Mesenchymal stem cell (in vitro differentiated cells and primary cell): ENCODE measurements around the gene ZFP92.
A peak's percentile ranks its signal among the peaks of the same experiment; 100 is the strongest.

ENCODE experiments used
- DNase-seq: peaks from one replicate; pipeline ENCODE4 v3.0.0-alpha.2; 2013
- H2AFZ ChIP-seq: one replicate; pipeline ENCODE4 v1.6.1; 2013; ENCODE audit warnings: low read depth, mild to moderate bottlenecking, control low read depth, inconsistent platforms, low read length, moderate library complexity
- H2AK5ac ChIP-seq: 2 replicates; pipeline ENCODE4 v1.6.1; 2013; ENCODE audit warnings: low read length, moderate library complexity, mild to moderate bottlenecking, inconsistent platforms; ENCODE audit not compliant: severe bottlenecking
- H2BK120ac ChIP-seq: one replicate; pipeline ENCODE4 v1.6.1; 2013; ENCODE audit warnings: low read depth, mild to moderate bottlenecking, inconsistent platforms, low read length, moderate library complexity
- H2BK12ac ChIP-seq, 2 experiments: one replicate each; pipeline ENCODE4 v1.6.1; 2013; ENCODE audit warnings: inconsistent platforms in 2 of 2, low read length in 2 of 2, mild to moderate bottlenecking in 2 of 2, moderate library complexity in 2 of 2, control low read depth in 1 of 2
- H2BK15ac ChIP-seq: one replicate; pipeline ENCODE4 v1.6.1; 2013; ENCODE audit warnings: mild to moderate bottlenecking, low read depth, inconsistent platforms; ENCODE audit not compliant: poor library complexity, severe bottlenecking
- H2BK5ac ChIP-seq: 2 replicates; pipeline ENCODE4 v1.6.1; 2013; ENCODE audit warnings: low read depth, mild to moderate bottlenecking, low read length, control low read depth, inconsistent platforms; ENCODE audit not compliant: poor library complexity, severe bottlenecking
- H3K14ac ChIP-seq, 2 experiments: one replicate each; pipeline ENCODE4 v1.6.1; 2013; ENCODE audit warnings: inconsistent platforms in 2 of 2, low read length in 2 of 2, control low read depth in 1 of 2, mild to moderate bottlenecking in 1 of 2, moderate library complexity in 1 of 2
- H3K18ac ChIP-seq, 2 experiments: one replicate each; pipeline ENCODE4 v1.6.1; 2013; ENCODE audit warnings: inconsistent platforms in 2 of 2, low read length in 2 of 2, control low read depth in 1 of 2, low read depth in 1 of 2, mild to moderate bottlenecking in 1 of 2
- H3K23ac ChIP-seq, 2 experiments: one replicate each; pipeline ENCODE4 v1.6.1; 2013; ENCODE audit warnings: inconsistent platforms in 2 of 2, low read length in 2 of 2, mild to moderate bottlenecking in 2 of 2, moderate library complexity in 2 of 2, control low read depth in 1 of 2
- H3K27ac ChIP-seq: 2 replicates; pipeline ENCODE4 v1.5.1; 2013; ENCODE audit warnings: mild to moderate bottlenecking, moderate library complexity, low read length, control low read depth, inconsistent platforms; ENCODE audit not compliant: poor library complexity, severe bottlenecking
- H3K27me3 ChIP-seq, 2 experiments: 2 replicates each; pipeline versions ENCODE4 v1.6.1 to v1.7.0; 2013; ENCODE audit warnings: low read length in 2 of 2, mild to moderate bottlenecking in 2 of 2, moderate library complexity in 2 of 2, control low read depth in 1 of 2, inconsistent platforms in 1 of 2; ENCODE audit not compliant: control insufficient read depth in 1 of 2, insufficient read depth in 1 of 2
- H3K36me3 ChIP-seq, 2 experiments: 2 replicates each; pipeline versions ENCODE4 v1.6.1 to v1.7.0; 2013; ENCODE audit warnings: low read length in 2 of 2, control low read depth in 1 of 2, inconsistent platforms in 1 of 2, low read depth in 1 of 2, mild to moderate bottlenecking in 1 of 2; ENCODE audit not compliant: insufficient read depth in 2 of 2, control insufficient read depth in 1 of 2
- H3K4ac ChIP-seq, 2 experiments: one replicate each; pipeline ENCODE4 v1.6.1; 2013; ENCODE audit warnings: inconsistent platforms in 2 of 2, low read length in 2 of 2, mild to moderate bottlenecking in 2 of 2, moderate library complexity in 2 of 2, control low read depth in 1 of 2, low read depth in 1 of 2
- H3K4me1 ChIP-seq: 2 replicates; pipeline ENCODE4 v1.6.1; 2013; ENCODE audit warnings: low read depth, low read length, control low read depth; ENCODE audit not compliant: control insufficient read depth, insufficient read depth
- H3K4me2 ChIP-seq: 2 replicates; pipeline ENCODE4 v1.6.1; 2013; ENCODE audit warnings: low read length, mild to moderate bottlenecking, inconsistent platforms; ENCODE audit not compliant: poor library complexity, severe bottlenecking
- H3K4me3 ChIP-seq, 2 experiments: 2 replicates each; pipeline versions ENCODE4 v1.5.1 to v1.7.0; 2013; ENCODE audit warnings: low read length in 2 of 2, mild to moderate bottlenecking in 2 of 2, control low read depth in 1 of 2, low read depth in 1 of 2; ENCODE audit not compliant: insufficient read depth in 1 of 2
- H3K79me1 ChIP-seq: replicated peaks from 2 replicates; pipeline ENCODE4 v1.6.1; 2013; ENCODE audit warnings: mild to moderate bottlenecking, control low read depth, low read length, inconsistent platforms; ENCODE audit not compliant: poor library complexity, severe bottlenecking
- H3K9ac ChIP-seq: 2 replicates; pipeline ENCODE4 v1.7.0; 2013; ENCODE audit warnings: mild to moderate bottlenecking, low read length, moderate library complexity
- H3K9me3 ChIP-seq: 2 replicates; pipeline ENCODE4 v1.7.0; 2013; ENCODE audit warnings: mild to moderate bottlenecking, low read length; ENCODE audit not compliant: control insufficient read depth
- H4K8ac ChIP-seq: one replicate; pipeline ENCODE4 v1.6.1; 2013; ENCODE audit warnings: inconsistent platforms, mild to moderate bottlenecking, low read length, moderate library complexity
- H4K91ac ChIP-seq: one replicate; pipeline ENCODE4 v1.6.1; 2013; ENCODE audit warnings: mild to moderate bottlenecking, low read length, inconsistent platforms
- WGBS: methylation state at CpG from one replicate; pipeline ENCODE4 v1.1.7; 2013; ENCODE audit warnings: mixed read lengths; 5-methylcytosine and 5-hydroxymethylcytosine counted together

Gene ZFP92

DNA sequence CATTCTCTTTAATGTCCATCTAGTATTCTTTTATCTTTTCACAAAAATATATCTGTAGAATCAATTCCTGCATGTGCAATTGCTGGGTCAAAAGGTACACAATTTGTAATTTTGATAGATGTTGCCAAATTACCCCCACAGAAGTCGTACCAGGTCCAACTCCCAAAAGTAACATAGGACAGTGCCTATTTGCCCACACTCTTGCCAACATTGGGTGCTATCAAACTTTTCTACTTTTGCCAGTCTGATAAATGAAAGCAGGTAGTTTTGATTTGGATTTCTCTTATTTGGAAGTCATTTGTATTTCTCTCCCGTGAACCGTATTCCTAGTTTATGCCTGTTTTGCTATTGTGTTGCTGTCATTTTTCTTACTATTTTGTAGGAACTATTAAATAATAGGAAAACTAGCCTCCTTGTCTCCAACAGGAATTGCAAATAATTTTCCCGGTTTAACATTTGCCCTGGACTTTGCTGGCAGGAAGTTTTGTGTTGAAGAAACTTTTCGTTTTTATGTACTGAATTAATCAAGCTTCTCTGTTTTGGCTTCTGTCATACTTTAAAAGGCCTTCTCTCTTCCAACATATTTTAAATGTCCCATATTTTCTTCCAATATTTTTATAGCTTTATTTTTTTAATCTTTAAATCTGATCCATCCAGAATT is 44.3 kb upstream of the ZFP92 start:
- Histone ChIP-seq H2BK15ac (no peak overlapping the region), H3K27me3 (peaks cover 0 to 23% of the 10 kb centered on the region in 2 experiments), H3K27ac (no peak overlapping the region), H3K18ac (no peak overlapping the region), H3K4me3 (no peak overlapping the region), H4K8ac (no peak overlapping the region), H2BK5ac (no peak overlapping the region), H3K9ac (no peak overlapping the region), H3K79me1 (no peaks in the 10 kb centered on the region), H2BK12ac (no peak overlapping the region), H3K9me3 (no peaks in the 10 kb centered on the region), H3K4ac (no peak overlapping the region), H3K36me3 (no peaks in the 10 kb centered on the region), H2BK120ac (no peak overlapping the region), H3K4me1 (no peaks in the 10 kb centered on the region), H4K91ac (no peak overlapping the region), H2AFZ (no peak overlapping the region), H2AK5ac (no peak overlapping the region), H3K4me2 (no peak overlapping the region), H3K23ac (no peak overlapping the region), H3K14ac (no peak overlapping the region)
- DNase-seq, result no peak
- WGBS, result no CpG with 5 or more reads among the region's 5 CpGs

DNA sequence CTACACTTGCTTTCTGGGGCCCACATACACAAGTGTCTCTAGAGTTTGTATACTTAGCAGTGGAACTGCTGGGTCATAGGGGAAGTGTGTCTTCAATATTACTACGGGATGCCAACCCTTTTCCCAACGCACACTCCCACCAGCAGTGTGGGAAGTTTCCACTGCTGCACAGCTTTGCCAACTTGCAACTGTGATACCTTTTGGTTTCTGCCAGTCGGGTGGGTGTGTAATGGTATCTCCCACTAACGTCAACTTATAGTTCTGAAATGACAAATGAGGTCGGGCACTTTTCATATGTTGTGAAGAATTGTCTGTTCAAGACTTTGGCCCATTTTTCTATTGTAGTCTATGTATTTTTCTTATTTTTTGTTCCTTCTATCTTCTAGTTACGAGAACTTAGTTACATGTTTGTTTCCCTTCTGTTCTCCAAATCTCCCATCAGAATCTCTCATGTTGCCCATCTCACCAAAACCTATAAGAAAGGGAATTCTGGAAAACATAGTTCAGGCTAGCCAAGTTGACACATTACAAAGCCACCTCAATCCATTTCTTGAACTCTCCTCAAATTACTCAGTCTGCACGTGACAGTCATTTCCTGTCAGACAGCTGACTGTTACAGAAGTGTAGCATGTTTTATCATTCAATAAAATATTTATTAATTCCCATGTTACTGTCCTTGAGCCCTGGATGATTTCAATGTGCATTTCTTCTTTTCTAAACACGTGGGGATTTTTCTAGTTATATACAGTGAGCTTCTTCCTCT is 40.8 kb upstream of the ZFP92 start:
- Histone ChIP-seq H2AK5ac (no peak overlapping the region), H3K79me1 (no peaks in the 10 kb centered on the region), H3K9ac (no peak overlapping the region), H2BK15ac (no peak overlapping the region), H3K4me3 (no peak overlapping the region), H3K27ac (no peak overlapping the region), H3K4me2 (no peak overlapping the region), H3K18ac (no peak overlapping the region), H2BK120ac (no peak overlapping the region), H3K23ac (no peak overlapping the region), H3K36me3 (no peaks in the 10 kb centered on the region), H3K27me3 (peaks cover 0 to 22% of the 10 kb centered on the region in 2 experiments), H4K91ac (peak overlapping the region; percentile 39), H3K9me3 (no peaks in the 10 kb centered on the region), H4K8ac (no peak overlapping the region), H2AFZ (no peak overlapping the region), H3K4me1 (no peaks in the 10 kb centered on the region), H2BK12ac (no peak overlapping the region), H3K14ac (no peak overlapping the region), H3K4ac (no peak overlapping the region), H2BK5ac (no peak overlapping the region)
- 71% methylated on average over 1 of the region's 8 CpGs for WGBS
- DNase-seq, result no peak

DNA sequence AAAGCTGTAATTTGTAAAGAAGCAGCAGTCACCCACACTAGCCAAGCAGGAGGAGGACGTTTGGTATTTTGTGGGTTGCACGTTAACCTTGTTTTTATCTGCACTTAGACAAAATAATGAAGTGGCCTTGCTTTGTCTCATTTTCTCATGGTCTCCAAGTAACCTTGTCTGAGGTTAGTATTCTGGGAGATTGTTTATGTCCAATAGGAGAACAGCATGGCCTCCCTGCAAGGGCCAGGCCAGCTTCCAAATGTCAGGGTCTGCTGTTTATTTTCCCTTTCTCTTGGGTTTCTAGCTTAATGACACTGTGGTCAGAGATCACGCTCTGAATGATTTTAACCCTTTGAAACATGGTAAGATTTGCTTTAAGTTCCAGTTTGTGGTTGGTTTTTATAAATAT is 40.0 kb upstream of the ZFP92 start:
- Histone ChIP-seq H3K4ac (no peak overlapping the region), H3K27me3 (peaks cover 0 to 17% of the 10 kb centered on the region in 2 experiments), H2AK5ac (no peak overlapping the region), H3K36me3 (no peaks in the 10 kb centered on the region), H3K18ac (no peak overlapping the region), H4K91ac (no peak overlapping the region), H3K9ac (no peak overlapping the region), H2AFZ (no peak overlapping the region), H3K27ac (no peak overlapping the region), H3K4me2 (no peak overlapping the region), H2BK12ac (no peak overlapping the region), H2BK120ac (no peak overlapping the region), H3K4me3 (no peak overlapping the region), H2BK5ac (no peak overlapping the region), H3K23ac (no peak overlapping the region), H2BK15ac (no peak overlapping the region), H3K14ac (no peak overlapping the region), H4K8ac (no peak overlapping the region), H3K4me1 (no peaks in the 10 kb centered on the region), H3K79me1 (no peaks in the 10 kb centered on the region), H3K9me3 (no peaks in the 10 kb centered on the region)
- 14% methylated on average over 1 of the region's 3 CpGs for WGBS
- DNase-seq, result peak; percentile 30

DNA sequence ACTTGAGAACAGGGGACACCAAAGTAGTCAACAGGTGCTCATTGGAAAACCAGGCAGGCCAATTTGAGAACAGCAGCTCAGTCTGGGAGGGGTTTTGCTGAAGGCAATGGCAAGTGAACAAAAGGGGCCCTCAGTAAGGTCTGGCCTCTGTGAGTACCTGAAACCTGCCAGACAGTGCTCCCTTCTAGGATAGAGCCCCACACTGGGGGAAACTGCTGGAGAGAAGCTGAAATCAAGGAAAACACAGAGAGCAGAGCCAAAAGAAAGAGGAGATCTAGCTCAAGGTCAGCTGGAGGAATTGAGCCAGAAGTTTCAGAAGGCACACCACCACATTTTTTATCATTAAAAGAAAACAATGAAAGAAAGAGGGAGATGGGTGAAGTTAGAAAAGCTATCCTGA is 38.3 kb upstream of the ZFP92 start:
- Histone ChIP-seq H3K79me1 (no peaks in the 10 kb centered on the region), H3K14ac (no peak overlapping the region), H3K27ac (no peak overlapping the region), H2BK15ac (no peak overlapping the region), H3K9ac (no peak overlapping the region), H3K9me3 (no peaks in the 10 kb centered on the region), H3K4me1 (no peaks in the 10 kb centered on the region), H2BK120ac (no peak overlapping the region), H3K4ac (no peak overlapping the region), H4K8ac (no peak overlapping the region), H3K27me3 (peaks cover 0 to 16% of the 10 kb centered on the region in 2 experiments), H2AK5ac (no peak overlapping the region), H2AFZ (no peak overlapping the region), H3K4me2 (no peak overlapping the region), H2BK12ac (no peak overlapping the region), H3K4me3 (no peak overlapping the region), H3K36me3 (no peaks in the 10 kb centered on the region), H3K18ac (no peak overlapping the region), H4K91ac (no peak overlapping the region), H3K23ac (no peak overlapping the region), H2BK5ac (no peak overlapping the region)
- no peak for DNase-seq
